Heart left ventricle (tissue), 16 donors: Measurements from ENCODE around the gene CEP85. TPM values are rescaled to one million over a fixed set of nuclear protein-coding genes. Genes with fewer than 3 reads are reported as not detected.

ENCODE experiments used
- ATAC-seq, 4 donors: fragments of 200-7000 bp; cut with Tn5 transposase; one replicate each; pipeline ENCODE4 v1.9.1; 2020 to 2022; ENCODE audit warnings: moderate library complexity in 4 of 4, mild to moderate bottlenecking in 3 of 4, moderate number of reproducible peaks in 1 of 4
- DNase-seq, 5 donors: peaks; one replicate each; pipeline ENCODE4 v3.0.0-alpha.2; 2020
- H3K27ac ChIP-seq, 12 donors: fragments of 200-600 bp; sonication (generic) in 4 of 12; one replicate each; pipeline versions ENCODE4 v1.5.0 to v1.8.0; 2016 to 2022; ENCODE audit warnings: mild to moderate bottlenecking in 2 of 12
- H3K27me3 ChIP-seq, 9 donors: fragments of 200-600 bp; sonication (generic) in 2 of 9; one replicate each; pipeline versions ENCODE4 v1.5.1 to v1.8.0; 2016 to 2022; ENCODE audit warnings: mild to moderate bottlenecking in 3 of 9
- H3K36me3 ChIP-seq, 9 donors: fragments of 200-600 bp; sonication (generic) in 2 of 9; one replicate each; pipeline versions ENCODE4 v1.5.0 to v1.8.0; 2018 to 2022; ENCODE audit warnings: mild to moderate bottlenecking in 2 of 9
- H3K4me1 ChIP-seq, 12 donors: fragments of 200-600 bp; sonication (generic) in 4 of 12; one replicate each; pipeline versions ENCODE4 v1.5.0 to v1.8.0; 2016 to 2022; ENCODE audit warnings: mild to moderate bottlenecking in 3 of 12
- H3K4me3 ChIP-seq, 12 donors: fragments of 200-600 bp; sonication (generic) in 4 of 12; one replicate each; pipeline versions ENCODE4 v1.5.0 to v1.8.0; 2017 to 2022; ENCODE audit warnings: mild to moderate bottlenecking in 9 of 12, moderate library complexity in 4 of 12
- H3K9me3 ChIP-seq, 12 donors: fragments of 200-600 bp; sonication (generic) in 4 of 12; one replicate each; pipeline versions ENCODE4 v1.5.0 to v1.8.0; 2016 to 2022; ENCODE audit warnings: mild to moderate bottlenecking in 1 of 12
- CTCF ChIP-seq, 12 donors: fragments of 200-600 bp; sonication (generic) in 4 of 12; IDR thresholded peaks; one replicate each; pipeline versions ENCODE4 v1.5.0 to v1.8.0; 2018 to 2022; ENCODE audit warnings: antibody characterized with exemption in 12 of 12, mild to moderate bottlenecking in 5 of 12
- POLR2A ChIP-seq, 2 donors: fragments of 450-650 bp; IDR thresholded peaks; one replicate each; pipeline ENCODE4 v1.6.1; 2017; ENCODE audit warnings: antibody characterized with exemption in 2 of 2, mild to moderate bottlenecking in 2 of 2, moderate library complexity in 2 of 2
- WGBS, 4 donors: extraction: QIAGEN DNeasy Blood & Tissue Kit in 2 of 4; methylation state at CpG; one replicate each; pipeline versions ENCODE4 v1.1.5 to v1.1.7; 2013 to 2018; 5-methylcytosine and 5-hydroxymethylcytosine counted together
- intact Hi-C, 10 donors: fragments of 100-400 bp; cut with DNase I; formaldehyde crosslinking; loops; one replicate each; pipeline versions ENCODE4 v1.11.1 to v1.14.2; 2022
- polyA plus RNA-seq, 2 donors: library from polyadenylated mRNA; stranded (reverse); fragments of 200-250 nt; gene quantifications; one replicate each; pipeline ENCODE4 v1.2.3, GENCODE V29; 2013
- total RNA-seq, 9 donors: library from RNA; depleted of rRNA in 2 of 9; stranded (reverse); fragments of >200 nt in 2 of 9; fragmentation: NEBNext Ultra II Directional in 3 of 9; extraction: Animal tissue kit (Norgen Biotek cat#: 25700) in 3 of 9; gene quantifications; one replicate each; pipeline versions ENCODE4 v1.1.0 to v1.2.4, GENCODE V29; 2016 to 2023
- donor health status: ischemic (EF 13 %, LVEDD 7.1; RV severe dilation, severe dysfunction).
- donor health status: healthy with polysubstance abuse.
- donor health status: DM: no; HTN: yes; CAD: no.
- donor health status: DM: no; HTN: no; CAD: no.
- donor health status: ischemic (EF 25% LVEDD 6.9; RV normal size, moderate dysfunction).
- donor health status: ischemic (EF 25% LVEDD 5.7; RV mildly dilated, moderate dysfunction).
- donor health status: healthy.
- donor health status: DM: yes; HTN: yes; CAD: no.
- donor health status: ischemic (EF 35%, LVEDD 5.7; RV mildly dilated, moderate dysfunction).
- donor health status: nonischemic (EF 11% LVEDD 7.7; RV severe dilation, severe dysfunction).
- donor health status: DM: yes; HTN: yes; CAD: no.
- donor health status: PGD.
- donor health status: ischemic (EF 29% LVEDD 5.4; RV normal size, mild dysfunction).
- donor health status: nonischemic (EF 23%, LVEDD 6.1; RV moderate dilation, normal function).

The CEP85 gene
- total and polyA plus RNA-seq, 11 donors, result 13.4 to 180 (median 41.6) TPM

- Histone ChIP-seq H3K4me1 (peaks cover 0 to 30% (median 10%) of the 10 kb centered on the region in 12 donors), H3K27me3 (no peaks in the 10 kb centered on the region), H3K27ac (peak overlapping the region in 2 of 12 donors; percentile 6 to 36), H3K9me3 (no peaks in the 10 kb centered on the region), H3K36me3 (peaks cover 0 to 32% (median 10%) of the 10 kb centered on the region in 9 donors), H3K4me3 (no peak overlapping the region)
- intact Hi-C loops, result loop anchor here in 5 of 10 donors (10.0 kb wide), 2 partner anchors 135 to 205 kb away; no protein-coding TSS in a partner anchor
- DNase-seq, result no peak
- WGBS, 4 donors, result 60 to 69% (median 66%) methylated on average over 4 of the region's 4 CpGs
- TF ChIP-seq CTCF (IDR thresholded peaks at IDR 0.05), result no peak
- no peak for TF ChIP-seq POLR2A (IDR thresholded peaks at IDR 0.05)
- ATAC-seq, result no peak
These were observed 5.9 kb downstream of the CEP85 start for GRCh38 chr1:26239936-26240335.

GRCh38 chr1:26252718-26253117 lies 18.7 kb downstream of the CEP85 start:
- no peak for ATAC-seq
- H3K27me3 ChIP-seq, result no peaks in the 10 kb centered on the region
- 70 to 81% (median 77%) methylated on average over 7 of the region's 7 CpGs for WGBS, 4 donors
- peaks cover 0 to 36% (median 15%) of the 10 kb centered on the region in 9 donors for H3K36me3 ChIP-seq
- TF ChIP-seq CTCF (IDR thresholded peaks at IDR 0.05) (no peak), POLR2A (IDR thresholded peaks at IDR 0.05) (no peak)
- H3K9me3 ChIP-seq, result no peaks in the 10 kb centered on the region
- no peak overlapping the region for H3K27ac ChIP-seq
- H3K4me1 ChIP-seq, result peaks cover 0 to 7% (median 3%) of the 10 kb centered on the region in 12 donors
- intact Hi-C loops, result no loop called here
- DNase-seq, result no peak
- no peak overlapping the region for H3K4me3 ChIP-seq

- Histone ChIP-seq H3K4me3 (peak overlapping the region in 9 of 12 donors; percentile 32 to 70 (median 52)), H3K4me1 (peaks cover 0 to 23% (median 8%) of the 10 kb centered on the region in 12 donors), H3K9me3 (no peaks in the 10 kb centered on the region), H3K27me3 (no peaks in the 10 kb centered on the region), H3K36me3 (peaks cover 0 to 49% (median 27%) of the 10 kb centered on the region in 9 donors), H3K27ac (peak overlapping the region; percentile 28 to 96 (median 82))
- ATAC-seq, result peak; percentile 80 to 83 (median 82)
- intact Hi-C loops, result no loop called here
- TF ChIP-seq POLR2A (IDR thresholded peaks at IDR 0.05) (peak; percentile 32 to 67), CTCF (IDR thresholded peaks at IDR 0.05) (no peak)
- 48 to 73% (median 59%) methylated on average over 3 of the region's 3 CpGs for WGBS, 4 donors
- no peak for DNase-seq
These were observed 20.4 kb downstream of the CEP85 start for GRCh38 chr1:26254404-26254803.

- DNase-seq, result peak in 3 of 5 donors; percentile 38 to 47 (median 46)
- Histone ChIP-seq H3K27ac (peak overlapping the region; percentile 41 to 96 (median 82)), H3K4me1 (peaks cover 0 to 29% (median 8%) of the 10 kb centered on the region in 12 donors), H3K36me3 (peaks cover 0 to 67% (median 52%) of the 10 kb centered on the region in 9 donors), H3K27me3 (no peaks in the 10 kb centered on the region), H3K4me3 (peak overlapping the region in 9 of 12 donors; percentile 10 to 70 (median 51)), H3K9me3 (no peaks in the 10 kb centered on the region)
- peak in 1 of 2 donors; percentile 31 for TF ChIP-seq POLR2A (IDR thresholded peaks at IDR 0.05)
- TF ChIP-seq CTCF (IDR thresholded peaks at IDR 0.05), result no peak
- ATAC-seq, result peak; percentile 74 to 90 (median 80)
- intact Hi-C loops, result no loop called here
- 44 to 71% (median 65%) methylated on average over 2 of the region's 2 CpGs for WGBS, 4 donors
These were observed 23.2 kb downstream of the CEP85 start for GRCh38 chr1:26257222-26257621.
